Coronary artery (tissue), 2 donors: Measurements from ENCODE around the gene CYP4Z1.
"Not testable (repeated sequence)": the region's sequence is repeated elsewhere in the genome, so short reads cannot be mapped to it uniquely, and the experiment has no call there.

ENCODE experiments used
- DNase-seq: peaks from one replicate; pipeline ENCODE4 v3.0.0-alpha.2; 2017; ENCODE audit warnings: low spot score
- H3K27ac ChIP-seq, 2 donors: fragments of 200-600 bp; sonication (generic); one replicate each; pipeline ENCODE4 v1.5.1; 2016 to 2019
- H3K4me3 ChIP-seq: fragments of 200-600 bp; sonication (generic); 2 replicates; pipeline ENCODE4 v1.5.1; 2016; ENCODE audit warnings: mild to moderate bottlenecking, moderate library complexity
- CTCF ChIP-seq: fragments of 200-600 bp; sonication (generic); IDR thresholded peaks from one replicate; pipeline ENCODE4 v1.5.1; 2019; ENCODE audit warnings: antibody characterized with exemption

CYP4Z1 gene

GRCh38 chr1:47031585-47031984, 35.4 kb upstream of the CYP4Z1 start:
- no peak for DNase-seq
- Histone ChIP-seq H3K27ac (peak overlapping the region; percentile 32 to 84), H3K4me3 (no peak overlapping the region)
- TF ChIP-seq CTCF = no peak

- DNase-seq = no peak
- no peak overlapping the region for H3K4me3 ChIP-seq
- no peak overlapping the region for H3K27ac ChIP-seq
- no peak for TF ChIP-seq CTCF
Measured at GRCh38 chr1:47036764-47037163, 30.3 kb upstream of the CYP4Z1 start.

GRCh38 chr1:47059376-47059775, 7.7 kb upstream of the CYP4Z1 start:
- TF ChIP-seq CTCF = no peak
- DNase-seq = no peak

GRCh38 chr1:47069080-47069479, 2.0 kb downstream of the CYP4Z1 start:
- not testable (repeated sequence) for DNase-seq, H3K27ac ChIP-seq, H3K4me3 ChIP-seq

More at GRCh38 chr1:47059376-47059775, 7.7 kb upstream of the CYP4Z1 start:
- H3K27ac ChIP-seq = no peak overlapping the region
- no peak overlapping the region for H3K4me3 ChIP-seq

GRCh38 chr1:47069509-47069908, 2.5 kb downstream of the CYP4Z1 start:
- not testable (repeated sequence) for H3K27ac ChIP-seq, H3K4me3 ChIP-seq, DNase-seq

GRCh38 chr1:47089356-47089755, 22.3 kb downstream of the CYP4Z1 start:
- H3K4me3 ChIP-seq, DNase-seq, H3K27ac ChIP-seq: not testable (repeated sequence)

GRCh38 chr1:47091476-47091875, 24.4 kb downstream of the CYP4Z1 start:
- not testable (repeated sequence) for H3K4me3 ChIP-seq, H3K27ac ChIP-seq, DNase-seq

GRCh38 chr1:47104816-47105215, 37.8 kb downstream of the CYP4Z1 start:
- no peak overlapping the region for H3K27ac ChIP-seq
- DNase-seq = no peak
- no peak overlapping the region for H3K4me3 ChIP-seq
- TF ChIP-seq CTCF = no peak

GRCh38 chr1:47106792-47107191, 39.8 kb downstream of the CYP4Z1 start:
- DNase-seq = no peak
- H3K27ac ChIP-seq = no peak overlapping the region
- H3K4me3 ChIP-seq = no peak overlapping the region
- TF ChIP-seq CTCF = no peak

- H3K4me3 ChIP-seq, H3K27ac ChIP-seq, DNase-seq: not testable (repeated sequence)
Measured at GRCh38 chr1:47107851-47108574, 41.0 kb downstream of the CYP4Z1 start.

- DNase-seq, H3K4me3 ChIP-seq, H3K27ac ChIP-seq: not testable (repeated sequence)
Measured at GRCh38 chr1:47109482-47109881, 42.5 kb downstream of the CYP4Z1 start.
